ENCODE results near the gene PTK6. TPM values are rescaled to one million over a fixed set of nuclear protein-coding genes. Genes with fewer than 3 reads are reported as not detected.
A peak's percentile ranks its signal among the peaks of the same experiment; 100 is the strongest.

The PTK6 gene
- total and polyA plus RNA-seq, 2 of the 13 experiments (the other 11 are each of a cell fraction or from before 2014, with no cell fraction given): 0.08 TPM; not detected in 1

- TF ChIP-seq, protein P1, sequence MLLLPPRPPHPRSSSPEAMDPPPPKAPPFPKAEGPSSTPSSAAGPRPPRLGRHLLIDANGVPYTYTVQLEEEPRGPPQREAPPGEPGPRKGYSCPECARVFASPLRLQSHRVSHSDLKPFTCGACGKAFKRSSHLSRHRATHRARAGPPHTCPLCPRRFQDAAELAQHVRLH (CRISPR knock-in tag; IDR thresholded peaks at IDR 0.05; ENCODE audit: borderline replicate concordance, low read depth): peak; percentile 99
- TF ChIP-seq CSRNP2 (CRISPR knock-in tag; conservative IDR thresholded peaks at IDR 0.05; ENCODE audit: low read depth) (no peak), PITX1 (CRISPR knock-in tag; IDR thresholded peaks at IDR 0.05) (0 out of 2 replicates have a peak, but pooled peaks have one; percentile 84), ZNF292 (CRISPR knock-in tag; IDR thresholded peaks at IDR 0.05; ENCODE audit: borderline replicate concordance, low read depth) (peak; percentile 94), SALL1 (CRISPR knock-in tag; IDR thresholded peaks at IDR 0.05) (peak; percentile 92), ZNF552 (CRISPR knock-in tag; IDR thresholded peaks at IDR 0.05; ENCODE audit: borderline replicate concordance) (peak; percentile 56; the same call in 1 of the 2 replicates), ZNF337 (CRISPR knock-in tag; IDR thresholded peaks at IDR 0.05; ENCODE audit: borderline replicate concordance, low read depth) (0 out of 2 replicates have a peak, but pooled peaks have one; percentile 67), ZNF549 (CRISPR knock-in tag; IDR thresholded peaks at IDR 0.05) (no peak), ZNF792 (CRISPR knock-in tag; IDR thresholded peaks at IDR 0.05) (peak; percentile 95; the same call in 1 of the 2 replicates), EZH2 (conservative IDR thresholded peaks at IDR 0.05; ENCODE audit: low read depth, low read length) (no peak), ZFY (CRISPR knock-in tag; IDR thresholded peaks at IDR 0.05) (peak; percentile 84), FUBP1 (CRISPR knock-in tag; IDR thresholded peaks at IDR 0.05; ENCODE audit: borderline replicate concordance) (peak; percentile 89; the same call in 1 of the 2 replicates), NFKB2 (CRISPR knock-in tag; IDR thresholded peaks at IDR 0.05; ENCODE audit: borderline replicate concordance) (peak; percentile 97), HCFC1 (IDR thresholded peaks at IDR 0.05; ENCODE audit: low read depth, low read length) (peak; percentile 29; the same call in 1 of the 2 replicates), THAP11 (CRISPR knock-in tag; IDR thresholded peaks at IDR 0.05) (peak; percentile 90), KMT2A (CRISPR knock-in tag; IDR thresholded peaks at IDR 0.05) (peak; percentile 62), ZNF550 (CRISPR knock-in tag; IDR thresholded peaks at IDR 0.05; ENCODE audit: borderline replicate concordance) (peak; percentile 85; the same call in 1 of the 2 replicates), ZNF136 (CRISPR knock-in tag; IDR thresholded peaks at IDR 0.05; ENCODE audit: low read depth) (peak; percentile 71; the same call in 1 of the 2 replicates), NFYB (CRISPR knock-in tag; IDR thresholded peaks at IDR 0.05) (peak; percentile 54; the same call in 1 of the 2 replicates), ZMAT5 (CRISPR knock-in tag; IDR thresholded peaks at IDR 0.05; ENCODE audit: borderline replicate concordance, low read depth) (no peak), ZNF660 (CRISPR knock-in tag; IDR thresholded peaks at IDR 0.05; ENCODE audit: borderline replicate concordance, low read depth) (peak; percentile 71; the same call in 1 of the 2 replicates), ZNF441 (CRISPR knock-in tag; IDR thresholded peaks at IDR 0.05; ENCODE audit: borderline replicate concordance) (no peak), HNRNPLL (IDR thresholded peaks at IDR 0.05; ENCODE audit: low read depth, low read length, poor library complexity, severe bottlenecking) (peak; percentile 46)
- TF ChIP-seq, protein P2, sequence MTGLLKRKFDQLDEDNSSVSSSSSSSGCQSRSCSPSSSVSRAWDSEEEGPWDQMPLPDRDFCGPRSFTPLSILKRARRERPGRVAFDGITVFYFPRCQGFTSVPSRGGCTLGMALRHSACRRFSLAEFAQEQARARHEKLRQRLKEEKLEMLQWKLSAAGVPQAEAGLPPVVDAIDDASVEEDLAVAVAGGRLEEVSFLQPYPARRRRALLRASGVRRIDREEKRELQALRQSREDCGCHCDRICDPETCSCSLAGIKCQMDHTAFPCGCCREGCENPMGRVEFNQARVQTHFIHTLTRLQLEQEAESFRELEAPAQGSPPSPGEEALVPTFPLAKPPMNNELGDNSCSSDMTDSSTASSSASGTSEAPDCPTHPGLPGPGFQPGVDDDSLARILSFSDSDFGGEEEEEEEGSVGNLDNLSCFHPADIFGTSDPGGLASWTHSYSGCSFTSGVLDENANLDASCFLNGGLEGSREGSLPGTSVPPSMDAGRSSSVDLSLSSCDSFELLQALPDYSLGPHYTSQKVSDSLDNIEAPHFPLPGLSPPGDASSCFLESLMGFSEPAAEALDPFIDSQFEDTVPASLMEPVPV (CRISPR knock-in tag; IDR thresholded peaks at IDR 0.05): peak; percentile 89; the same call in 1 of the 2 replicates
Measured at GRCh38 chr20:63537525-63538203, 488 bp upstream of the PTK6 start (continued).

Data from HepG2 (cell line).